CD8-positive, alpha-beta memory T cell (primary cell): ENCODE data around the gene CCL7. TPM values are rescaled to one million over a fixed set of nuclear protein-coding genes. Genes with fewer than 3 reads are reported as not detected.

Experiments
- CTCF ChIA-PET: fragments of 350-600 bp; sonication (Branson Sonifier 250); formaldehyde crosslinking; loops from one replicate; lab custom pipeline; 2021; ENCODE audit warnings: antibody characterized with exemption; lab: Charles Lee
- POLR2A ChIA-PET: fragments of 350-600 bp; sonication (Branson Sonifier 250); formaldehyde crosslinking; loops from one replicate; lab custom pipeline; 2021; ENCODE audit warnings: antibody characterized with exemption; lab: Charles Lee
- DNase-seq, 5 donors: peaks; one replicate each; pipeline versions ENCODE4 v3.0.0 to v3.0.0-alpha.2; 2020 to 2022; ENCODE audit warnings: mixed read lengths in 1 of 5
- H3K27ac ChIP-seq: one replicate; pipeline ENCODE4 v1.7.0; 2013; ENCODE audit warnings: low read depth, mild to moderate bottlenecking, low read length, moderate library complexity
- H3K27me3 ChIP-seq: 2 replicates; pipeline ENCODE4 v1.7.0; 2013; ENCODE audit warnings: low read length, mild to moderate bottlenecking; ENCODE audit not compliant: insufficient read depth, poor library complexity, severe bottlenecking
- H3K36me3 ChIP-seq: 2 replicates; pipeline ENCODE4 v1.7.0; 2013; ENCODE audit warnings: mild to moderate bottlenecking, low read length, moderate library complexity; ENCODE audit not compliant: insufficient read depth
- H3K4me1 ChIP-seq: 2 replicates; pipeline ENCODE4 v1.7.0; 2013; ENCODE audit warnings: mild to moderate bottlenecking, low read length, moderate library complexity; ENCODE audit not compliant: insufficient read depth
- H3K4me3 ChIP-seq: 2 replicates; pipeline ENCODE4 v1.7.0; 2013; ENCODE audit warnings: mild to moderate bottlenecking, low read length
- H3K9me3 ChIP-seq: 2 replicates; pipeline ENCODE4 v1.7.0; 2013; ENCODE audit warnings: mild to moderate bottlenecking, low read length
- H3K27ac Mint-ChIP-seq, 8 donors: one replicate each; pipeline ENCODE4 v1.8.0; 2020 to 2021; ENCODE audit warnings: mixed read lengths in 8 of 8, mild to moderate bottlenecking in 6 of 8, inconsistent platforms in 3 of 8, moderate library complexity in 3 of 8
- H3K27me3 Mint-ChIP-seq, 2 donors: one replicate each; pipeline ENCODE4 v1.8.0; 2020 to 2021; ENCODE audit warnings: mixed read lengths in 2 of 2, mild to moderate bottlenecking in 1 of 2, moderate library complexity in 1 of 2
- H3K36me3 Mint-ChIP-seq, 3 donors: one replicate each; pipeline ENCODE4 v1.8.0; 2020 to 2021; ENCODE audit warnings: mixed read lengths in 3 of 3, inconsistent platforms in 1 of 3, mild to moderate bottlenecking in 1 of 3
- H3K4me1 Mint-ChIP-seq, 3 donors: one replicate each; pipeline ENCODE4 v1.8.0; 2020 to 2021; ENCODE audit warnings: mixed read lengths in 3 of 3, inconsistent platforms in 1 of 3, mild to moderate bottlenecking in 1 of 3
- H3K4me3 Mint-ChIP-seq, 7 donors: one replicate each; pipeline ENCODE4 v1.8.0; 2020 to 2021; ENCODE audit warnings: mixed read lengths in 7 of 7, mild to moderate bottlenecking in 6 of 7, moderate library complexity in 4 of 7, inconsistent platforms in 2 of 7
- H3K9me3 Mint-ChIP-seq, 5 donors: one replicate each; pipeline ENCODE4 v1.8.0; 2020 to 2022; ENCODE audit warnings: mixed read lengths in 5 of 5, mild to moderate bottlenecking in 3 of 5, moderate library complexity in 2 of 5, inconsistent platforms in 1 of 5
- polyA plus RNA-seq: library from polyadenylated mRNA; unstranded; fragments of 300-500 nt; fragmentation: Illumina TruSeq; gene quantifications from one replicate; pipeline ENCODE4 v1.2.3, GENCODE V29; 2021
- total RNA-seq, 2 experiments: library from RNA; stranded (reverse); gene quantifications; one replicate each; pipeline ENCODE4 v1.2.3, GENCODE V29; 2021

The CCL7 gene
- total and polyA plus RNA-seq, 3 experiments from 2014 or later = not detected

GRCh38 chr17:34242587-34243363, 27.2 kb upstream of the CCL7 start:
- peaks cover 6 to 10% of the 10 kb centered on the region in 2 donors for H3K27me3 Mint-ChIP-seq
- H3K36me3 Mint-ChIP-seq = no peaks in the 10 kb centered on the region
- H3K4me3 Mint-ChIP-seq = peak overlapping the region in 1 of 7 donors; percentile 11
- no peak for DNase-seq
- Histone ChIP-seq H3K27ac (no peak overlapping the region), H3K27me3 (no peaks in the 10 kb centered on the region), H3K9me3 (no peaks in the 10 kb centered on the region), H3K36me3 (no peaks in the 10 kb centered on the region), H3K4me3 (no peak overlapping the region), H3K4me1 (no peaks in the 10 kb centered on the region)
- H3K4me1 Mint-ChIP-seq = no peaks in the 10 kb centered on the region
- POLR2A ChIA-PET = no interaction called here
- H3K9me3 Mint-ChIP-seq = no peaks in the 10 kb centered on the region
- H3K27ac Mint-ChIP-seq = no peak overlapping the region
- CTCF ChIA-PET = no interaction called here

DNA sequence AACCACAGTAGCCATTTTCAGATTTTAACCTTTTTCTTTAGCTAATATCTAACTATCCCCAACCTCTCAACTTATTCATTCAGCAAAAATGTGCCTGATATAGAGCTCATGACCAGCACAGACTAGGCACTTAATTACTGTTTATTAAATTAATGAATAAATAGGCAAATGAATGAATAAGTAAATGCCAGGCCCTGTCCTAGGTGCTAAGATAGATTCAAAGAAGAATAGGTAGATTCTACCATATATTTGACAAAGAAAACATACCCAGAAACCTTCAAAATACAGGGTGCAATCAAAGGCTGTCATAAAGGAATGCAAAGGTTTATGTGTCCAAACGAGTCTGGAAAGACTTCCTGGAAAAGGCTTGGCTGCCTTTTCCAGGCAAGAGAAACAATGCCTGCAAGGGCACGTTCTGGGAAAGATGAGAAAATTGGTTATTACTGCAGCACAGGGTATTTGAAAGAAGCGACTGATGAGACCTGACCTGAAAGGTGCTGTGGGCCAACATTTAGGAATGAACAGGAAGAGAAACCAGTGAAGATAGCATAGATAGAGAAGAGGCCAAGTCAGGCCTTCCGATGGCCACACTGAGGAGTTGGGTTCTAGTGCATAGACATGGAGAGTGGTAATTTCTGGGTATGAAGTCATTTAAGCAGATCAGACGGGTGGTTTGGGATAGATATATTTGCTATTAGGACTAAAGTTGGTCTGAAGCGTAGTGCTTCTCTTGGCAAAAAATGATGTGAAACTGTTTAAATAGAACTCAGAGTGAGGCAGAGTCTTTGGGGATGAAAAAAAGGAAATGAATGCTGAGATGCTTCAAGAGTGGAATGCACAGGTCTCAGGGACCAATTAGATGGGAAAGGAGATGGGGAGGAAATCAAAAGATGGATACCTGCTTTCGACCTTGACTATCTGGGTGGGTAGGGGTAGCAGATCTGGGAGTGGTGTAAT, 26.4 kb upstream of the CCL7 start:
- POLR2A ChIA-PET = no interaction called here
- CTCF ChIA-PET = no interaction called here
- no peak overlapping the region for H3K4me3 Mint-ChIP-seq
- Histone ChIP-seq H3K9me3 (no peaks in the 10 kb centered on the region), H3K4me3 (no peak overlapping the region), H3K27ac (no peak overlapping the region), H3K36me3 (no peaks in the 10 kb centered on the region), H3K4me1 (no peaks in the 10 kb centered on the region), H3K27me3 (no peaks in the 10 kb centered on the region)
- H3K4me1 Mint-ChIP-seq = no peaks in the 10 kb centered on the region
- no peaks in the 10 kb centered on the region for H3K9me3 Mint-ChIP-seq
- DNase-seq = no peak
- no peaks in the 10 kb centered on the region for H3K36me3 Mint-ChIP-seq
- H3K27ac Mint-ChIP-seq = no peak overlapping the region
- H3K27me3 Mint-ChIP-seq = peaks cover 4 to 8% of the 10 kb centered on the region in 2 donors

DNA sequence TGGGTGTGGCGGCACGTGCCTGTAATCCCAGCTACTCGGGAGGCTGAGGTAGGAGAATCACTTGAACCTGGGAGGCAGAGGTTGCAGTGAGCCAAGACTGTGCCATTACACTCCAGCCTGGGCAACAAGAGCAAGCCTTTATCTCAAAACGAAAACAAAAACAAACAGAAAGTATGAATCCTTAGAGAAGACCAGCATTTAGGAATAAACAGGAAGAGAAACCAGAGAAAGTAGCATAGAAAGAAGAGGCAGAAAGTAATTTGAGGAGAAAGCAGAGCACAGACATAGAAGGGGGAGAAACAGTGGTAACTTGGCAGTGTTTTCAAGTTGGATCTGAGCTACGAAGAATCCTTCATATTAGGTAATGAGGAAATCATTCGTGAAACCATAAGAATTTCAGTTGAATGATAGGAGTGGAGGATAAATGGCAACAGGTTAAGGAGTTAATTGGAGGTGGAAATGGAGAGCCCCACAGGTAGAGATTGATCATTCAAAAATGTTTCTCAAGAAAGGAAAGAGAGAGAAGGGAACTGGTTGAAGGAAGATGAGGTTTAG, 24.6 kb upstream of the CCL7 start:
- H3K36me3 Mint-ChIP-seq = no peaks in the 10 kb centered on the region
- peaks cover 2 to 3% of the 10 kb centered on the region in 2 donors for H3K27me3 Mint-ChIP-seq
- Histone ChIP-seq H3K36me3 (no peaks in the 10 kb centered on the region), H3K4me3 (no peak overlapping the region), H3K27ac (no peak overlapping the region), H3K27me3 (no peaks in the 10 kb centered on the region), H3K9me3 (no peaks in the 10 kb centered on the region), H3K4me1 (no peaks in the 10 kb centered on the region)
- ChIA-PET POLR2A (no interaction called here), CTCF (no interaction called here)
- no peaks in the 10 kb centered on the region for H3K9me3 Mint-ChIP-seq
- H3K4me1 Mint-ChIP-seq = no peaks in the 10 kb centered on the region
- H3K27ac Mint-ChIP-seq = no peak overlapping the region
- no peak for DNase-seq
- H3K4me3 Mint-ChIP-seq = no peak overlapping the region

DNA sequence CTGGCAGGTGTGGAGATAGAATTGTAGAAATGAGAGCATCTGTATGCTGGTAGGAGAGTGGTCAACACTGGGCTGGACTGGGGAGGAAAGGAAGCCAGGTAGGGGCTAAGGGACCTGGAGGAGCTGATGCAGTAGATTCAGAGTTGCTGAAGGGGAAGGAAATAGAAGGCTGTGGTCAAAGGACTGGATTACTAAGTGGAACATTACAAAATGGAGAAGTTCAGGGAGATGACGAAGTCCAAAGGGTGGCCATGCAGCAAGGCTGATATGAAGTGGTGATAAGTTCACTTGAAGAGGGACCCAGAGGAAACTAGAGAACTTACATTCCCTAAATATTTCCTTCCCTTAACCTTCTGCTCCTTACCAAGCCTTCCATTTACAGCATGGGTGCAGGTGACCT, 23.6 kb upstream of the CCL7 start:
- H3K9me3 Mint-ChIP-seq = no peaks in the 10 kb centered on the region
- no peak overlapping the region for H3K4me3 Mint-ChIP-seq
- CTCF ChIA-PET = no interaction called here
- peaks cover 3 to 8% of the 10 kb centered on the region in 2 donors for H3K27me3 Mint-ChIP-seq
- H3K36me3 Mint-ChIP-seq = no peaks in the 10 kb centered on the region
- Histone ChIP-seq H3K27ac (no peak overlapping the region), H3K4me3 (no peak overlapping the region), H3K27me3 (no peaks in the 10 kb centered on the region), H3K4me1 (no peaks in the 10 kb centered on the region), H3K9me3 (no peaks in the 10 kb centered on the region), H3K36me3 (no peaks in the 10 kb centered on the region)
- POLR2A ChIA-PET = no interaction called here
- H3K27ac Mint-ChIP-seq = no peak overlapping the region
- no peaks in the 10 kb centered on the region for H3K4me1 Mint-ChIP-seq
- DNase-seq = no peak

GRCh38 chr17:34246881-34247280, 23.1 kb upstream of the CCL7 start:
- Histone ChIP-seq H3K27ac (no peak overlapping the region), H3K36me3 (no peaks in the 10 kb centered on the region), H3K9me3 (no peaks in the 10 kb centered on the region), H3K4me3 (no peak overlapping the region), H3K4me1 (no peaks in the 10 kb centered on the region), H3K27me3 (no peaks in the 10 kb centered on the region)
- H3K9me3 Mint-ChIP-seq = no peaks in the 10 kb centered on the region
- no peaks in the 10 kb centered on the region for H3K4me1 Mint-ChIP-seq
- CTCF ChIA-PET = no interaction called here
- H3K4me3 Mint-ChIP-seq = no peak overlapping the region
- POLR2A ChIA-PET = no interaction called here
- H3K36me3 Mint-ChIP-seq = no peaks in the 10 kb centered on the region
- no peak for DNase-seq
- H3K27ac Mint-ChIP-seq = no peak overlapping the region
- peaks cover 3 to 12% of the 10 kb centered on the region in 2 donors for H3K27me3 Mint-ChIP-seq

DNA sequence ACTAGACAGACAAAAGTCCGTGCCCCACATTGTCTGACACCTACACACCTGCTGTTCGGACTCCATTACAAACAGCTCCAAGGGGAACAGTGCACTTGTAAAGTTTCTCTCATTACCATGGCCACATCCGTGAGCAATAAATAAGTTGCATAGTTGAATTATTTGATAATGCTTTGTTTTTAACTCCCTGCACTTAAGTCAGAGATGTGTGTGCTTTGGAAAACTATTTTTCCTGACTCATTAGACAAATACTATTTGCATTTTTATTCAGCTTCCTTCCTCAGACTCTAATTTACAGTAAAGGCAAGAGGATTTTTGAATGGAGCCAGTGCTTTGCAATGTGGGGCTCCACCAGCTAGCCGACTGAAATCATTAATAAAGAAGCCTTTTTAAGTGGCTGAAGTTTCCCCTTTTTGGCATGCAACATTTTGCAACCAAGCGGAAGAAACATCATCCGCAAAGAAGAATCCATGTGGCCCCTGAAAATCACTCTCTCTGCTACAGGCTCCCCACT, 21.5 kb upstream of the CCL7 start:
- H3K27me3 Mint-ChIP-seq = peaks cover 3 to 26% of the 10 kb centered on the region in 2 donors
- POLR2A ChIA-PET = no interaction called here
- CTCF ChIA-PET = no interaction called here
- H3K36me3 ChIP-seq = no peaks in the 10 kb centered on the region
- no peak for DNase-seq
- no peaks in the 10 kb centered on the region for H3K4me1 ChIP-seq
- no peak overlapping the region for H3K4me3 ChIP-seq
- H3K9me3 Mint-ChIP-seq = no peaks in the 10 kb centered on the region
- H3K36me3 Mint-ChIP-seq = no peaks in the 10 kb centered on the region
- no peak overlapping the region for H3K27ac ChIP-seq
- H3K27me3 ChIP-seq = no peaks in the 10 kb centered on the region
- H3K4me1 Mint-ChIP-seq = no peaks in the 10 kb centered on the region
- H3K27ac Mint-ChIP-seq = no peak overlapping the region
- no peak overlapping the region for H3K4me3 Mint-ChIP-seq
- H3K9me3 ChIP-seq = no peaks in the 10 kb centered on the region

- ChIA-PET CTCF (no interaction called here), POLR2A (no interaction called here)
- Mint-ChIP-seq H3K9me3 (no peaks in the 10 kb centered on the region), H3K4me1 (no peaks in the 10 kb centered on the region), H3K27ac (no peak overlapping the region), H3K4me3 (no peak overlapping the region), H3K27me3 (peaks cover 6 to 31% of the 10 kb centered on the region in 2 donors), H3K36me3 (no peaks in the 10 kb centered on the region)
- no peak overlapping the region for H3K27ac ChIP-seq
- DNase-seq = no peak
- H3K36me3 ChIP-seq = no peaks in the 10 kb centered on the region
- no peaks in the 10 kb centered on the region for H3K4me1 ChIP-seq
- H3K27me3 ChIP-seq = no peaks in the 10 kb centered on the region
- no peaks in the 10 kb centered on the region for H3K9me3 ChIP-seq
- H3K4me3 ChIP-seq = no peak overlapping the region
These were observed 21.0 kb upstream of the CCL7 start for GRCh38 chr17:34249061-34249460.

- no peaks in the 10 kb centered on the region for H3K4me1 ChIP-seq
- no peak overlapping the region for H3K27ac ChIP-seq
- Mint-ChIP-seq H3K27me3 (peaks cover 9 to 35% of the 10 kb centered on the region in 2 donors), H3K27ac (no peak overlapping the region), H3K9me3 (no peaks in the 10 kb centered on the region), H3K4me3 (no peak overlapping the region), H3K36me3 (no peaks in the 10 kb centered on the region), H3K4me1 (no peaks in the 10 kb centered on the region)
- POLR2A ChIA-PET = no interaction called here
- H3K4me3 ChIP-seq = no peak overlapping the region
- CTCF ChIA-PET = no interaction called here
- no peaks in the 10 kb centered on the region for H3K9me3 ChIP-seq
- H3K36me3 ChIP-seq = no peaks in the 10 kb centered on the region
- no peak for DNase-seq
- no peaks in the 10 kb centered on the region for H3K27me3 ChIP-seq
These were observed 20.5 kb upstream of the CCL7 start for GRCh38 chr17:34249478-34249877.
